NCI-H524 (cell line): ENCODE measurements around the gene ABCF3.

Source experiments
- DNase-seq, 2 experiments: peaks; one replicate each; lab custom pipeline; 2025; lab: John Stamatoyannopoulos, UW

ABCF3 gene

GRCh38 chr3:184230603-184231528 lies 44.9 kb downstream of the ABCF3 start:
- DNase-seq = no peak

GRCh38 chr3:184231671-184232070 lies 45.7 kb downstream of the ABCF3 start:
- DNase-seq = no peak

GRCh38 chr3:184233127-184233843 lies 47.3 kb downstream of the ABCF3 start:
- no peak for DNase-seq

- peak; percentile 92 for DNase-seq
Measured at GRCh38 chr3:184234224-184234623, 48.2 kb downstream of the ABCF3 start.

- peak; percentile 64 to 72 for DNase-seq
Measured at GRCh38 chr3:184234671-184235380, 48.8 kb downstream of the ABCF3 start.

- peak; percentile 95 to 98 for DNase-seq
Measured at GRCh38 chr3:184235381-184236032, 49.5 kb downstream of the ABCF3 start.

- DNase-seq = no peak
Measured at GRCh38 chr3:184236033-184236410, 50.0 kb downstream of the ABCF3 start.

GRCh38 chr3:184236636-184237035 lies 50.6 kb downstream of the ABCF3 start:
- peak in 1 of 2 experiments; percentile 80 for DNase-seq

- DNase-seq = peak in 1 of 2 experiments; percentile 61
Measured at GRCh38 chr3:184237211-184237610, 51.2 kb downstream of the ABCF3 start.

- no peak for DNase-seq
Measured at GRCh38 chr3:184237807-184238206, 51.8 kb downstream of the ABCF3 start.

GRCh38 chr3:184238246-184238818 lies 52.3 kb downstream of the ABCF3 start:
- no peak for DNase-seq

- no peak for DNase-seq
Measured at GRCh38 chr3:184239221-184239620, 53.2 kb downstream of the ABCF3 start.

- DNase-seq = no peak
Measured at GRCh38 chr3:184239708-184240107, 53.7 kb downstream of the ABCF3 start.

GRCh38 chr3:184240384-184241140 lies 54.6 kb downstream of the ABCF3 start:
- DNase-seq = no peak

GRCh38 chr3:184241141-184241446 lies 55.1 kb downstream of the ABCF3 start:
- no peak for DNase-seq

GRCh38 chr3:184241447-184242296 lies 55.7 kb downstream of the ABCF3 start:
- peak; percentile 46 to 76 for DNase-seq

- DNase-seq = no peak
Measured at GRCh38 chr3:184242297-184242685, 56.3 kb downstream of the ABCF3 start.
